Fibroblast of the aortic adventitia (primary cell): ENCODE results near the gene TTC39A. TPM values are rescaled to one million over a fixed set of nuclear protein-coding genes. Genes with fewer than 3 reads are reported as not detected.

ENCODE experiments used
- DNase-seq: peaks from one replicate; pipeline ENCODE4 v3.0.0-alpha.2; 2010; ENCODE audit warnings: low read depth
- H3K4me3 ChIP-seq: 2 replicates; pipeline ENCODE4 v1.5.1; 2011; ENCODE audit warnings: low read depth, mild to moderate bottlenecking, control low read depth, low read length, moderate library complexity
- CTCF ChIP-seq: IDR thresholded peaks from 2 replicates; pipeline ENCODE4 v1.5.1; 2011; ENCODE audit warnings: mild to moderate bottlenecking, low read length, control low read depth, inconsistent platforms; ENCODE audit not compliant: insufficient read depth
- total RNA-seq: library from RNA; depleted of rRNA; stranded (reverse); fragments of >200 nt; gene quantifications from 2 replicates; pipeline ENCODE4 v1.2.3, GENCODE V29; 2012; ENCODE audit warnings: low replicate concordance

The TTC39A gene
- total RNA-seq, 1 donor: 2.0 TPM

DNA sequence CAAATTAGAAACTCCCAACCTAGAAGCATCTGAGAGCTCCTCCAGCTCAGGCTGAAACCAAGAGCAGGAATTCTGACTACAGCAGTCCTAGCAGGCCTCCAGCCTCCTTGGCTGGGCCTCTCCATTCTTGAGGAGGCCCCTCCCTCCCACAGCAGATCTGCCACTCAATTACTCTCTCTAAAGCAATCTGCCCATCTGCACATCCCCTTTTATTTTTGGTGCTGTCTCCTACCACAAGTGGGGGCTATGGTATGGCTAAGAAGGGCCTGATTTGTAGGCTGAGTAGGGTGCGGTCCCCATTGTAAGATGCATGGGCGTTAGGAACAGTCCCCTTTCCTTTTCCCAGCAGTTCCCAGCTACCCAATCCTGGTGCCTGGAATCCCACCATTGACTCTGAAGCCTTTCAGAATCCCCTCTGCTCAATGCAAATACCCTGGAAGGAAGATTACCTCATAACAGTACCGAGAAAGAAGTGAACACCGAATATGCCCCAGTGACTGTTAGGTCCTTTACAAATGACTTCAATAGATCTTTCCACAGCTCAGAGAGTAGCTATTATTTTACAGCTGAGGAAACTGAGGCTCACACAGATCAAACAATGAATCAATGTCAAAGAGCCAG lies 11.6 kb upstream of the TTC39A start:
- no peak overlapping the region for H3K4me3 ChIP-seq
- no peak for TF ChIP-seq CTCF
- DNase-seq: no peak

- DNase-seq: no peak
- no peak for TF ChIP-seq CTCF
- H3K4me3 ChIP-seq: no peak overlapping the region
Observed at GRCh38 chr1:51340380-51340779, 10.0 kb upstream of the TTC39A start.

DNA sequence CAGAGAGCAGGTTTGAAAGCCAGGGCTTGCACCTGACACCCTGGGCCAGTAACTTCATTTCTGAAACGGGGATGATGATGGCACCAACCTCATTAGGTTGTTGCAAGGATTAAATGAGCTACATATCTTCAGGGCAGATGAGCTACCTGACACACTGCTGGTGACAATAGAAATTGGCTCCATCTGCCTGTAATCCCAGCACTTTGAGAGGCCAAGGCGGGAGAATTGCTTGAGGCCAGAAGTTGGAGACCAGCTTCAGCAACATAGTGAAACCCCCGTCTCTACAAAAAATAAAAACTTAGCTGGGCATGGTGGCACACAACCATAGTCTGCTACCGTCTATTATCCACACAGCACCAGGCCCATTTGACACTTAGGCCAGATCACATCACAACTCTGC lies 6.3 kb upstream of the TTC39A start:
- H3K4me3 ChIP-seq: no peak overlapping the region
- no peak for TF ChIP-seq CTCF
- no peak for DNase-seq

- no peak for TF ChIP-seq CTCF
- DNase-seq: no peak
Observed at GRCh38 chr1:51336004-51336403, 5.6 kb upstream of the TTC39A start.

DNA sequence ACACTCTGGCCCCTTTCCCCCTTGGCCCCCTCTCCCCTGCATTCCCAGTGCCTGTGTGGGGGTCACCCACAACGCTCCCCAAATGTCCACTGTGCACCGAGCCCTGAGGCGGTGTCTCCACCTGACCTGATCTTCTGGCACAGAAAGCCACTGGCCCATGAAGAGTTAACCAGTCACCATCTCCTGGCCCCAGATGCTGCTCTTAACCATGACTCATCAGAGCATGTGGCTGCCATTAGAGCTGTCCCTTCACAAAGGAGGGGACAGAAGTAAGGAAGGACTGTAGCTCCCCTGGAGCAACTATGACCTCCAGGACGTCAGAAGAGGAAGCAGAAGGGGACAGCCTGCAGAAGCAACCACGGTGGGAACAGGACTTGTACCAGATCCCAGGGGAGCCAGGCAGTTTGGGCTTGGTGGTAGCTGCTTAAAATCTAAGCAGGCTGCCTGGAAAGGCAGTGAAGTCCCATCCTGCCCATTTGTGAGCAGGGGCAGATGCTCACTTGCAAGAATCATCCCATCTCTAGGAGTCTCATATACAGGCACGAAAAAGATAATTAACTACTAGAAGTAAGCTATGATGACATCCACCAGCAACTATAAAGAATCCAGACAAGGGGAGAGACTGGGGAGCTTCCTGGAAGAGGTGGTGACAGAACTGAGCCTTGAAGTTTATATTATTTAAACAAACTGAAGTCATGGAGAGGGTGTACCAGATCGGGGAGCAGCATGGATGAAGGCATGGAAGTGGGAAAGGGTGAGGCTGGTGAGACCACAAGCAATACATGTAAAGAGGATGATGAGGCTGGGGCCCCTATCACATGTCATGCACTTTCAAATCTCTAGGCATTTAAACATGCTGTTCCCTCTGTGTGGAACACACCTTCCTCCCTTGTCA lies 1.1 kb upstream of the TTC39A start:
- no peak for TF ChIP-seq CTCF
- no peak overlapping the region for H3K4me3 ChIP-seq
- peak; percentile 38 for DNase-seq

More at GRCh38 chr1:51336004-51336403, 5.6 kb upstream of the TTC39A start:
- H3K4me3 ChIP-seq: no peak overlapping the region

- no peak for TF ChIP-seq CTCF
- DNase-seq: no peak
- H3K4me3 ChIP-seq: peak overlapping the region; percentile 25
Observed at GRCh38 chr1:51329443-51330325, 678 bp downstream of the TTC39A start.
